ENCODE data around the gene STK40. TPM values are rescaled to one million over a fixed set of nuclear protein-coding genes. Genes with fewer than 3 reads are reported as not detected.
A peak's percentile ranks its signal among the peaks of the same experiment; 100 is the strongest.

STK40 gene
- total and polyA plus RNA-seq, 9 of the 15 experiments (the other 6 are each of a cell fraction or from before 2014, with no cell fraction given): 0.69 to 94.3 (median 39.1) TPM

DNA sequence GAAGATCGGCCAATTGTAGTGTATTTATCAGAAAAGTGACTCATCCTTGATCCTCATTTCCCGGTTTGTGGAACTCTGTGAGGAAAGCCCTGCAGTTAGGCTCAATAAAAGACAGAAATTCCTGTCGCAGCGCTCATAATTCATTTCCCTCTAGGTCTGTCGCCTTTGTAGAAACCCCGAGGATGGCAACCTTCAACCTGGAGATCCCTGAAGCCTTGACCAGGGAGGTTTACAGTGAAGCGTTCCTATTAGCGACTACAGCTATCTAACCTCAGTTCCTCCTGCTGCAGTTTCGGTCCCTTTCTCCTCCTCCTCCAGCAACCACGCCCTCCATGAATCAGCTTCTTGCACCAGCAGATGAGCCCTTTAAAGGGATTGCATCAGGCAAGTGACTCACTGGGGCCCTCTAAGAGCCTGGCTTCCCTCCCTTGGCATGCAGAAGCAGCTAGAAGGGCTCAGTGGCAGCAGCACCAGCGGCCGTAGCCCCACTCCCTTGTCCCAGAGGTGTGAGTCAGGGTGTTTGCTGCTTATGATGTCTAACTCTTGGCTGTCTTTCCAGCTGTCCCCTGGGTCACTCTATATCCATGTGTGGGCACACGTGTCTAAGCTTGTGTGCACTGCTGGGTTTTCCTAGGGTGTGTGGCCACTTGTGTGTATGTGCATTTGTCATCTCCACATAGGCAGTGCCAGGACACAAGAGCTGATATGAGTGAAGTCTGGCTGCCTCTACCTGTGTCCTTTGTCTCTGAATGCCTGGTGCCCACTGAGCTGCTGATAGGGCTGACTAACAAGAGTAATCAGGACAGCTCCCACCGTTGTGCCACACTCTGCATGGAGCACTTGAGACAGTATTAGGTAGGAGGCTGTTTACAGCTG lies 779 bp upstream of the STK40 start (continued):
- TF ChIP-seq, protein P1, sequence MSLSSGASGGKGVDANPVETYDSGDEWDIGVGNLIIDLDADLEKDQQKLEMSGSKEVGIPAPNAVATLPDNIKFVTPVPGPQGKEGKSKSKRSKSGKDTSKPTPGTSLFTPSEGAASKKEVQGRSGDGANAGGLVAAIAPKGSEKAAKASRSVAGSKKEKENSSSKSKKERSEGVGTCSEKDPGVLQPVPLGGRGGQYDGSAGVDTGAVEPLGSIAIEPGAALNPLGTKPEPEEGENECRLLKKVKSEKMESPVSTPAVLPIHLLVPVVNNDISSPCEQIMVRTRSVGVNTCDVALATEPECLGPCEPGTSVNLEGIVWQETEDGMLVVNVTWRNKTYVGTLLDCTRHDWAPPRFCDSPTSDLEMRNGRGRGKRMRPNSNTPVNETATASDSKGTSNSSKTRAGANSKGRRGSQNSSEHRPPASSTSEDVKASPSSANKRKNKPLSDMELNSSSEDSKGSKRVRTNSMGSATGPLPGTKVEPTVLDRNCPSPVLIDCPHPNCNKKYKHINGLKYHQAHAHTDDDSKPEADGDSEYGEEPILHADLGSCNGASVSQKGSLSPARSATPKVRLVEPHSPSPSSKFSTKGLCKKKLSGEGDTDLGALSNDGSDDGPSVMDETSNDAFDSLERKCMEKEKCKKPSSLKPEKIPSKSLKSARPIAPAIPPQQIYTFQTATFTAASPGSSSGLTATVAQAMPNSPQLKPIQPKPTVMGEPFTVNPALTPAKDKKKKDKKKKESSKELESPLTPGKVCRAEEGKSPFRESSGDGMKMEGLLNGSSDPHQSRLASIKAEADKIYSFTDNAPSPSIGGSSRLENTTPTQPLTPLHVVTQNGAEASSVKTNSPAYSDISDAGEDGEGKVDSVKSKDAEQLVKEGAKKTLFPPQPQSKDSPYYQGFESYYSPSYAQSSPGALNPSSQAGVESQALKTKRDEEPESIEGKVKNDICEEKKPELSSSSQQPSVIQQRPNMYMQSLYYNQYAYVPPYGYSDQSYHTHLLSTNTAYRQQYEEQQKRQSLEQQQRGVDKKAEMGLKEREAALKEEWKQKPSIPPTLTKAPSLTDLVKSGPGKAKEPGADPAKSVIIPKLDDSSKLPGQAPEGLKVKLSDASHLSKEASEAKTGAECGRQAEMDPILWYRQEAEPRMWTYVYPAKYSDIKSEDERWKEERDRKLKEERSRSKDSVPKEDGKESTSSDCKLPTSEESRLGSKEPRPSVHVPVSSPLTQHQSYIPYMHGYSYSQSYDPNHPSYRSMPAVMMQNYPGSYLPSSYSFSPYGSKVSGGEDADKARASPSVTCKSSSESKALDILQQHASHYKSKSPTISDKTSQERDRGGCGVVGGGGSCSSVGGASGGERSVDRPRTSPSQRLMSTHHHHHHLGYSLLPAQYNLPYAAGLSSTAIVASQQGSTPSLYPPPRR (CRISPR knock-in tag; IDR thresholded peaks at IDR 0.05; ENCODE audit: borderline replicate concordance): peak; percentile 92
- TF ChIP-seq ZNF696 (CRISPR knock-in tag; conservative IDR thresholded peaks at IDR 0.05) (no peak), MCM7 (IDR thresholded peaks at IDR 0.05) (0 out of 4 replicates have a peak, but pooled peaks of 1 of the 2 experiments have one; percentile 20), ZNF507 (tag; conservative IDR thresholded peaks at IDR 0.05) (no peak), SRSF1 (IDR thresholded peaks at IDR 0.05; ENCODE audit: low read depth, low read length) (no peak), HDAC6 (IDR thresholded peaks at IDR 0.05; ENCODE audit: low read depth, low read length) (no peak), NR1H2 (CRISPR knock-in tag; IDR thresholded peaks at IDR 0.05) (no peak), TGIF2 (CRISPR knock-in tag; IDR thresholded peaks at IDR 0.05) (no peak; the same call in 1 of the 2 replicates), TRIM28 (IDR thresholded peaks at IDR 0.05) (peak; percentile 83), MED1 (CRISPR knock-in tag; IDR thresholded peaks at IDR 0.05; ENCODE audit: borderline replicate concordance) (no peak), KLF13 (tag; IDR thresholded peaks at IDR 0.05; ENCODE audit: borderline replicate concordance, low read depth) (peak; percentile 91; the same call in 1 of the 2 replicates), RHOXF2B (CRISPR knock-in tag; conservative IDR thresholded peaks at IDR 0.05) (peak; percentile 79; the same call in 1 of the 2 replicates), POLR2H (tag; IDR thresholded peaks at IDR 0.05; ENCODE audit: low read depth) (peak; percentile 98), HDAC1 (IDR thresholded peaks at IDR 0.05) (peak; percentile 39 to 83; a peak in 2 of 4 replicates)
- TF ChIP-seq, protein P2, sequence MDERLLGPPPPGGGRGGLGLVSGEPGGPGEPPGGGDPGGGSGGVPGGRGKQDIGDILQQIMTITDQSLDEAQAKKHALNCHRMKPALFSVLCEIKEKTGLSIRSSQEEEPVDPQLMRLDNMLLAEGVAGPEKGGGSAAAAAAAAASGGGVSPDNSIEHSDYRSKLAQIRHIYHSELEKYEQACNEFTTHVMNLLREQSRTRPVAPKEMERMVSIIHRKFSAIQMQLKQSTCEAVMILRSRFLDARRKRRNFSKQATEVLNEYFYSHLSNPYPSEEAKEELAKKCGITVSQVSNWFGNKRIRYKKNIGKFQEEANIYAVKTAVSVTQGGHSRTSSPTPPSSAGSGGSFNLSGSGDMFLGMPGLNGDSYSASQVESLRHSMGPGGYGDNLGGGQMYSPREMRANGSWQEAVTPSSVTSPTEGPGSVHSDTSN (CRISPR knock-in tag; IDR thresholded peaks at IDR 0.05; ENCODE audit: low read depth): no peak
- TF ChIP-seq, protein P2 (tag; conservative IDR thresholded peaks at IDR 0.05; ENCODE audit: low read depth): 0 out of 2 replicates have a peak, but pooled peaks have one; percentile 17
